Stimulated activated CD8-positive, alpha-beta memory T cell treated with anti-CD3 and anti-CD28 coated beads, Interleukin-12 subunit alpha, Interleukin-12 subunit beta, amount 100 ng/mL, for 4 hours (primary cell): Measurements from ENCODE around the gene RCOR1.

ENCODE experiments used
- DNase-seq: peaks from one replicate; pipeline ENCODE4 v3.0.0-alpha.2; 2020; ENCODE audit warnings: low read depth

Gene RCOR1

DNA sequence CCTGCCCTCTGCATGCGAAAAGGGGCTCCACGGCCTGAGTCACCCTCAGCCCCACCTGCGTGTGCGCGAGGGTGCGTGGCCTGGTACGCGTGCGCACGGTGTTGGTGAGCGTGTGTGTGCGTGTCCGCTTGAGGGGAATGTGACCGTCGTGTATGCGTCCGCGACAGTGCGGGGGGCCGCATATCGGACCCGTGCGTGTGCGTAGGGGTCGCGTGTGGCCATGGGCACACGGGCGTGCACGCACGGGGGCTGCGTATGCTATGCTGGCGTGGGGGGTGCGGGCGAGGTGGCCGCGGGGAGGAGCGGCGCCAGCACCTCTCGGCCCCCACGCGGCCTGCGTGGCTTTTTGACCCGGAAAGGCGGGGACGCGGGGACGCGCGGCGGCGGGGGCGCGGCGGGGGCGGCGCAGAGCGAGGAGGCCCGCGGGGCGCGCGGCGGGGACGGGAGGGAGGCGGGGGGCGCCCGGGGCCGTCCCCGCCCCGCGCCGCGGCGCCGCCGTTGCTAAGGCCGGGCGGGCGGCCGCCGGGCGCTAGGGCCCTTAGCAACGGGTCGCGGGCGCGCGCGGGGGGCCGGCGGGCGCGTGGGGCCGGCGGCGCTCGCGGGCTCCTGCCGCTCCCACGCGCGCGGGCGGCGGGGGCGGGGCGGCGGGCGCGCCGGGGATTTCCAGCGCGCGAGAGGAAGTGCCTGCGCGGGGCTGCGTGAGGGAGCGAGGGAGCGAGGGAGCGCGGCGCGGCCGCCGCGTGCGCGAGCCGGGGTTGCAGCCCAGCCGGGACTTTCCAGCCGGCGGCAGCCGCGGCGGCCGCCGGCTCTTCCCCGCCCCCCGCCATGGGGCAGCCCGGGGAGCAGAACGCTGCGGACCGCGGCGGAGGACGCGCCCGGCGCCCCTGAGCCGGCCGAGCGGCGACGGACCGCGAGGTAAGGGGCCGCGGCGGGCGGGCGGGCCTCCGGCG lies 184.6 kb downstream of the RCOR1 start, which contains the start of gene TRAF3:
TRAF3 (plus strand) TSS at position 689 of the 950 bp plus-strand sequence. CDS start 92,753 bp downstream, outside the sequence.
- DNase-seq: peak; percentile 84

DNA sequence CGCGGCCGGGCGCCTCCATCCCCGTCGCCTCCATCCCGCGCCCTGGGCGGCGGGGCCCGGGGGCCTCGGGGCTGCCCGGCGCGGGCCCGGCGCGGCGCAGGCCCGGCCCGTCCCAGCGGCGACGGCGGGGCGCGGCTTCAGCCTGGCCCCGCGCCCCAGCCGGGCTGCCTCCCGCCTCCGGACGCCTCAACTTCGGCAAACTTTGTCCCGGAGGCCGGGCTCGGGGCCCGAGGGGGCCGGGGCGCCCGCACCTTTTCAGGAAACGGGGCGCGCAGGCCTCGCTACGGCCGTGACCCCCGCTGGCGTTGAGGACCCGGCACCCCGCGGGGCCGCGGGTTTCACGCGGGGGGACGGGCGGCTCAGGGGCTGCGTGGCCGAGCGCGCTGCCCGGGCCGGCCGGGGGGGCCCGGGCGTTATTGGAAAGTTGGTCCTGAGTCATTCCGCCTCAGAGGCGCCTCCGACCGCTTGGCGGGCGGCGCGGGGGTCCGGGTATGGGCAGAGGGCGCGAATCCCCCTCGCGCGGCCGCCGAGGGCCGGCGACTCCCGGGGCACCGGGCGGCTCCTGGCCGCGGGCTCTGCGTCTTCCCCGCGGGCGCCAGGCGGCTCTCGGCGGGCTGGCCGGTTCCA lies 185.4 kb downstream of the RCOR1 start:
- peak; percentile 11 for DNase-seq

DNA sequence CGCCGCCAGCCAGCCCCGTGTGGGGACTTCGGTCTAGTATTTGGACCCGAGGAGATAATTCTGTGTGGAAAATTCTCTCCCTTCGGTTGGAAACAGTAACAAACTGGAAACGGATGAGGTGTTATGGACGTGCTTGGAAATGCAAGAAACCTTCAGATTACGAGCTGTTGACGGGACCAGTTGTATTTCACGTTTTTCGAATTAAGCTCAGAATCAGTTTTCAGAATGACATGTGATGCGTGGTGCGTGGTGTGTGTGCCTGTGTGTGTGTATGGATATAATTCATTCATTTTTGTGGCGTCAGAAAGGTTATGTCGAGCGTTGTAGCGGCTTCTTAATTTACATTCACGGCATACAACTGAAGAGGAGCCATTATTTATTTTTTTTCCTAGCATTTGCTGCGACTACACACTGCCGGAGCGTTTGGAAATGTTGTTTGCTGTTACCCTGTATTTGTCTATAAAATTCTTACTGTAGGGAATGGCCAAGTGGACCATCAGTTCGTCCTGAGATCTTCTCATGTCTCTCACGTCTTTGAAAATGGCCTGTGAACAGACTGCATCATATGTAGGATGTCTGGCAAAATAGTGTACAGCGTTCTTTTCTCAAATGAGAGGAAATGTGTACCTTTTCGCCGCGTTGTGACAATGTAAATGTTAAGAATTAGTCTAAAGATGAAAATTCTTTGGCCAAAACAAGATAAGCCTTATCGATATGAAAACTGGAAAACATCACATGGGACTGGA lies 186.1 kb downstream of the RCOR1 start:
- no peak for DNase-seq

DNA sequence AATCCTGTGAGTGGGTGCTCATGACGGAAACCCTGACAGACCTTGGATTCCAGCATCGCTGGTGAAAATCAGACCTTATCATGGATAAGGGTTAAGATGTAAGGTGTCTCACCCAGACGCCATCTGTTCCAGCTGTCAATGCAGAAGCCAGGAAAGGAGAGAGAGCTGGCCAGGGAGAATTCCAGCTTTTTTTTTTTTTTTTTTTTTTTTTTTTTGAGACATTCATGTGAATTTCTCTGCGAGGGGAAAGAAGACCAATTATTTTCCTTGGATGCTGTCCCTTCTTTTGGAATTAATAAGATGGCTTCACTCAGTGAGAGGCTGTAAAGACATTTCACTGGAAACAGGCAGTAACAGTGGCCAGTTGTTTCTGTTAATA lies 186.6 kb downstream of the RCOR1 start:
- DNase-seq: no peak

DNA sequence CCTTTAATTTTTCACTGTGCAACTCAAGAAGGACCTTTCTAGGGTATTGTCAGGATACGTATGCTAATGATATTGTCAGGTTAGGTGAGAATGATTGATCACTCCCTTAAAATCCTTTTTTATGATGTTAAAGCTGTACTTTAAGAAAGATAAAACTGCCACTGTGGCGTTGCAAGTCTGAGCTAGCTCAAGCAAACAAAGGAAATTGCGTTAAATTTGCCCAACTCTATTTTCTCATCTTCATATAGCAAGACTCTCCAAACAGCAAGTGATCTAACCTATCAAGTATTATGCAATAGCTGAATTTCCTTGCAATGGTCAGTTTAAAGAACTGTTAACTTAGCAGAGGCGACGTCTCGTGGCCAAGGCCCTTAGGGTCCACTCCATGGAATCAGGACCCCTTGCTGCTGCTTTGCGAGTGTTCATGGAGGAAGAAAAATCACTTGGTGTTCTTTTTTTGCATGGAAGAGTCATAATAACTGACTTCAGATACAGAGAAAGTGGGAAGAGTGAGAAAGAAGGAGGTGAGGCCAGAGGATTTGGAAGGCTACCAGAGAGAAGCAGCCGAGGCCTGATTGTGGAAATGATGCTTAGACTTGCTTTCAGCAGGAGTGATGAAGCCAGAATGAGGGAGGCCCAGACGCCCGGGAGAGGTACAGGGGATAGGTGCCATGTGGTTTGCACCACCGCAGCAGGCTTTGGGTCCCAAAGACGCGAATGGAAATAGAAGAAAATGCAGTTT lies 187.3 kb downstream of the RCOR1 start:
- no peak for DNase-seq
